Pancreas (tissue), 10 donors: ENCODE data around the gene S1PR2. TPM values are rescaled to one million over a fixed set of nuclear protein-coding genes. Genes with fewer than 3 reads are reported as not detected.
A peak's percentile ranks its signal among the peaks of the same experiment; 100 is the strongest.

Experiments used
- ATAC-seq, 4 donors: fragments of 200-7000 bp; cut with Tn5 transposase; one replicate each; pipeline versions ENCODE4 v1.8.0 to v1.9.1; 2020; ENCODE audit warnings: mild to moderate bottlenecking in 4 of 4, moderate library complexity in 4 of 4
- DNase-seq, 6 donors: peaks; one replicate each; pipeline ENCODE4 v3.0.0-alpha.2; 2020
- FAIRE-seq: peaks from 2 replicates; lab custom pipeline; 2012; peaks lifted over from hg19 to GRCh38; lab: Jason Lieb, UNC
- H3K27ac ChIP-seq, 4 donors: fragments of 200-600 bp; sonication (generic); 1 replicate in 3 of 4; 2 replicates in 1 of 4; pipeline versions ENCODE4 v1.5.0 to v1.8.0; 2020
- H3K27me3 ChIP-seq, 4 donors: fragments of 200-600 bp; one replicate each; pipeline ENCODE4 v1.8.0; 2021
- H3K36me3 ChIP-seq, 3 donors: fragments of 200-600 bp; sonication (generic) in 1 of 3; one replicate each; pipeline versions ENCODE4 v1.5.0 to v1.8.0; 2020 to 2021
- H3K4me1 ChIP-seq, 3 donors: fragments of 200-600 bp; one replicate each; pipeline ENCODE4 v1.8.0; 2021
- H3K4me3 ChIP-seq, 4 donors: fragments of 200-600 bp; sonication (generic) in 2 of 4; one replicate each; pipeline versions ENCODE4 v1.5.0 to v1.8.0; 2020 to 2021
- H3K9me3 ChIP-seq, 4 donors: fragments of 200-600 bp; one replicate each; pipeline ENCODE4 v1.8.0; 2021
- WGBS, 2 donors: extraction: QIAGEN DNeasy Blood & Tissue Kit; methylation state at CpG; one replicate each; pipeline ENCODE4 v1.1.7; 2013; 5-methylcytosine and 5-hydroxymethylcytosine counted together
- intact Hi-C, 3 donors: fragments of 100-400 bp; cut with DNase I; formaldehyde crosslinking; loops; one replicate each; pipeline versions ENCODE4 v1.11.1 to v1.14.2; 2022
- polyA plus RNA-seq, 2 donors: library from polyadenylated mRNA; stranded (reverse); fragments of 200-250 nt; gene quantifications; one replicate each; pipeline ENCODE4 v1.2.3, GENCODE V29; 2013
- total RNA-seq, 6 donors: library from RNA; stranded (reverse); fragmentation: NEBNext Ultra II Directional in 4 of 6; extraction: Animal tissue kit (Norgen Biotek cat#: 25700) in 4 of 6; gene quantifications; one replicate each; pipeline versions ENCODE4 v1.2.1 to v1.2.4, GENCODE V29; 2021 to 2023
- TF ChIP-seq, protein P1 (sequence below), 4 donors: fragments of 200-600 bp; sonication (generic) in 3 of 4; IDR thresholded peaks; one replicate each; pipeline versions ENCODE4 v1.5.0 to v1.8.0; 2021; ENCODE audit warnings: antibody characterized with exemption in 4 of 4
- donor health status: healthy with polysubstance abuse.
- donor health status: DM: no; HTN: no; CAD: no; lungs with moderate emphysema.
- donor health status: DM: no; HTN: no; CAD: no.
- donor health status: control.
- donor health status: control.
- donor health status: Bipolar disorder and iron deficiency.
- donor health status: DM: yes; HTN: yes; CAD: no.
- donor health status: DM: no; HTN: no; CAD: no.
- donor health status: DM: no; HTN: no; CAD: no.
- donor health status: DM: yes; HTN: yes; CAD: no.

S1PR2 gene
- total and polyA plus RNA-seq, 8 donors, result 1.6 to 4.8 (median 2.4) TPM

DNA sequence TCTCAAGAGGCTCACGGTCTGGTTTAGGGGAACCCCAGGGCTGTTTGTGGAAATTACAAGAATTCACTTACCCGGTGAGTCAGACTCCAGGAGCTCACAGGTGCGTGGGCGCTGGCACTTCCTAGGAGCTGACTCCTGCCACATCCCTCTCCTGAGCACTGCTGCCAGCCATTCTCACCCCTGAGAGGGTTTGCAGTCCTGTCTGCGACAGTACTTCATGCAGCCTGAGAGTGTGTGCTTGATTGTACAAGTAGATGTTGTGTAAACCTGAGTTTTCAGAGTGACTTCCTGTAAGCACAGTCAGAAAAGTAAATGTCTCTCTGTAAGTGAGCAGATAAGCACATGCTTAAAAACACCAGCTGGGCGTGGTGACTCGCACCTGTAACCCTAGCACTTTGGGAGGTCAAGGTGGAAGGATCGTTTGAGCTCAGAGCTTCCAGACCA lies 29.0 kb upstream of the S1PR2 start:
- Histone ChIP-seq H3K27me3 (no peaks in the 10 kb centered on the region), H3K27ac (peak overlapping the region in 1 of 4 donors; percentile 27), H3K4me1 (no peaks in the 10 kb centered on the region), H3K4me3 (no peak overlapping the region), H3K9me3 (no peaks in the 10 kb centered on the region), H3K36me3 (peaks cover 0 to 5% (median 4%) of the 10 kb centered on the region in 3 donors)
- 72 to 80% methylated on average over 8 of the region's 8 CpGs for WGBS, 2 donors
- ATAC-seq, result peak in 3 of 4 donors; percentile 28 to 50 (median 29)
- intact Hi-C loops, result no loop called here
- FAIRE-seq, result no peak
- DNase-seq, result no peak
- TF ChIP-seq, protein P1, sequence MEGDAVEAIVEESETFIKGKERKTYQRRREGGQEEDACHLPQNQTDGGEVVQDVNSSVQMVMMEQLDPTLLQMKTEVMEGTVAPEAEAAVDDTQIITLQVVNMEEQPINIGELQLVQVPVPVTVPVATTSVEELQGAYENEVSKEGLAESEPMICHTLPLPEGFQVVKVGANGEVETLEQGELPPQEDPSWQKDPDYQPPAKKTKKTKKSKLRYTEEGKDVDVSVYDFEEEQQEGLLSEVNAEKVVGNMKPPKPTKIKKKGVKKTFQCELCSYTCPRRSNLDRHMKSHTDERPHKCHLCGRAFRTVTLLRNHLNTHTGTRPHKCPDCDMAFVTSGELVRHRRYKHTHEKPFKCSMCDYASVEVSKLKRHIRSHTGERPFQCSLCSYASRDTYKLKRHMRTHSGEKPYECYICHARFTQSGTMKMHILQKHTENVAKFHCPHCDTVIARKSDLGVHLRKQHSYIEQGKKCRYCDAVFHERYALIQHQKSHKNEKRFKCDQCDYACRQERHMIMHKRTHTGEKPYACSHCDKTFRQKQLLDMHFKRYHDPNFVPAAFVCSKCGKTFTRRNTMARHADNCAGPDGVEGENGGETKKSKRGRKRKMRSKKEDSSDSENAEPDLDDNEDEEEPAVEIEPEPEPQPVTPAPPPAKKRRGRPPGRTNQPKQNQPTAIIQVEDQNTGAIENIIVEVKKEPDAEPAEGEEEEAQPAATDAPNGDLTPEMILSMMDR (IDR thresholded peaks at IDR 0.05), result no peak

DNA sequence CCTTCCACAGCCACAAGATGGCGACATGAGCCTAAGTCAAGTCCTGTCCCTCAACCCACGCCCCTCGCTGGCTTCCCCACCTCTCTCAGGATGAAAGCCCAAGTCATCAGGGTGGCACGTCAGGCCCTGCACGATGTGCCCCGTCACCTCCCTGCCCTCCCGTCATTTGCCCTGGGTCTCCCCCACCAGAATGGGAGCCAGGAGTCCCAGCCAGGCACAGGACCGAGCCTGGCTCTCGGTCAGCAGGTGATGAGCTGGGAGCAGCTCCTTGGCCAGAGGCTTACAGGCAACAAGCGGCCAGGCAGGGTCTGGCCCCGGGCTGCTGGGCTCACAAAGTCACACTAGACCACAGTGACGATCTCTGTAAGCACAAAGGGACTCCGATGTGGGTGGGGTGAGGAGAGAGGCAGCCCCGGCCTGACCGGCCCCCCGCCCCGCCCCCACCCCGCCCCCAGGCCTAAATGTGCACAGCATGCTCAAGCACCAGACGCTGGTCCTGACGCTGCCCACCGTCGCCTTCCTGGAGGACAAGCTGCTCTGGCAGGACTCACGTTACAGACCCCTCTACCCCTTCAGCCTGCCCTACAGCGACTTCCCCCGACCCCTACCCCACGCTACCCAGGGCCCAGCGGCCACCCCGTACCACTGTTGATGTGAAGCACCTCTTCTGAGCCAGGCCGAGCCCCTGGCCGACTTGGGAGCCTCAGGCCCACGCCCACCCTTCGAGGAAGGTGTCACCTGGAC lies 28.2 kb upstream of the S1PR2 start:
- TF ChIP-seq, protein P1 (IDR thresholded peaks at IDR 0.05), result peak in 3 of 4 donors; percentile 56 to 68 (median 59)
- no peak for FAIRE-seq

DNA sequence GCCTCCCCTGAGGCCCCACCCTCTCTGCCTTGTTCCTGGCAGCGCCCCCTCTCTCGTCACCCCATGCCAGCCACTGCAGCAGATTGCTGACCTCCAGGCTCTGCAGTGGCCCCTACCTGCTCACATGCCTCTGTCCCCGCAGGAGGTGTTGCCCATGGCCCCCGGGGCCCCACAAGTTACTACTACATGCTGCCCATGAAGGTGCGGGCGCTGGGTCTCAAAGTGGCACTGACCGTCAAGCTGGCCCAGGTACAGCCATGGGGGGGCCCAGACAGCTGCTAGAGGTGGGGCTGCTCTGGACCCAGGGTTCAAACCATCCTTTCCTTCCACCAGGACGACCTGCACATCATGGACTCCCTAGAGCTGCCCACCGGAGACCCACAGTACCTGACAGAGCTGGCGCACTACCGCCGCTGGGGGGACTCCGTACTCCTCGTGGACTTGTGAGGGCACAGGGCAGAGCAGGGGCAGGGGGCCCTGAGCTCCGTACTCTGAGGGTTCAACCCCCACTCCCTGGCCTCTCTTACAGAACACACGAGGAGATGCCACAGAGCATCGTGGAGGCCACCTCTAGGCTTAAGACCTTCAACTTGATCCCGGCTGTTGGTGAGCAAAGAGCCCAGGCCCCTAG lies 27.1 kb upstream of the S1PR2 start:
- no peak for DNase-seq
- Histone ChIP-seq H3K36me3 (peaks cover 0 to 5% (median 4%) of the 10 kb centered on the region in 3 donors), H3K4me1 (no peaks in the 10 kb centered on the region), H3K9me3 (no peaks in the 10 kb centered on the region), H3K27me3 (no peaks in the 10 kb centered on the region), H3K4me3 (no peak overlapping the region), H3K27ac (no peak overlapping the region)
- TF ChIP-seq, protein P1 (IDR thresholded peaks at IDR 0.05), result no peak
- 90 to 94% methylated on average over 18 of the region's 18 CpGs for WGBS, 2 donors
- no peak for FAIRE-seq
- intact Hi-C loops, result loop anchor here in 1 of 3 donors (5.0 kb wide), 1 partner anchor 326 kb away; no protein-coding TSS in a partner anchor
- no peak for ATAC-seq

More for the DNA sequence above, 28.2 kb upstream of the S1PR2 start:
- Histone ChIP-seq H3K4me1 (no peaks in the 10 kb centered on the region), H3K36me3 (peaks cover 0 to 5% (median 4%) of the 10 kb centered on the region in 3 donors), H3K9me3 (no peaks in the 10 kb centered on the region), H3K27me3 (no peaks in the 10 kb centered on the region), H3K4me3 (no peak overlapping the region), H3K27ac (peak overlapping the region in 2 of 4 donors; percentile 4 to 27)
- DNase-seq (peak; percentile 75 to 88 (median 83)), ATAC-seq (peak; percentile 56 to 85 (median 77))
- WGBS, 2 donors, result 60 to 66% methylated on average over 32 of the region's 32 CpGs
- intact Hi-C loops, result loop anchor here in 1 of 3 donors (5.0 kb wide), 1 partner anchor 327 kb away; no protein-coding TSS in a partner anchor

DNA sequence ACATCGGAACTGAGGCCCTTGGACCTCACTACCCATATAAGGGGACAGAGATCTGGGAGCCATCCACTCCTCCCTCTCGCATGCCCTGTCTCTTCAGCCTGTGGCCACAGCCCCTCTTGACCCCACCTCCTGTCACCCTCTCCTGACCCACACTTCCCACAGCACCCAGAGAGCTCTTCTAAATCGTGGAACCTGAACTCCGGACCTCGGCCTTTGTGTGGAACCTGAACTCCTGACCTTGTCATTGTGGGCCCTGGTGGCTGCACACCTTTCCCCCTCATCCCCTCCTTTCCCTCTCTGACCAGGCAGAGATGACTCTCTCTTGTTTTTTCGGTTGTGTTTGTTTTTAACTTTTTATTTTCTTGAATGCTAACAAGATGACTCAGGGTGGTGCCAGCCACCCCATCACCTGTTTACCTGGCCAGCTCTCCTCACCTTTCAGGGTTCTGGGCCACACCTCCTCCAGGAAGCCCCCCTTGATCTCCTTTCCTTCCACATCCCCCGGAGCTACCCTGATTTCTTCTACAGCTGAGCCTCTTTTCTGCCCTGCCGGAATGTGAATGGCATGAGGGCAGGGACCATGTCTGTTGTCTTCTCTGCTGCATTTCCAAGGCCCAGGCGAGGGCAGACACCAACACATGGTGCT lies 26.0 kb upstream of the S1PR2 start:
- no peak for DNase-seq
- Histone ChIP-seq H3K36me3 (peaks cover 0 to 5% (median 4%) of the 10 kb centered on the region in 3 donors), H3K4me1 (peaks cover 0 to 4% (median 3%) of the 10 kb centered on the region in 3 donors), H3K27me3 (no peaks in the 10 kb centered on the region), H3K9me3 (no peaks in the 10 kb centered on the region), H3K27ac (no peak overlapping the region), H3K4me3 (no peak overlapping the region)
- WGBS, 2 donors, result 81 to 84% methylated on average over 9 of the region's 9 CpGs
- intact Hi-C loops, result loop anchor here in 1 of 3 donors (5.0 kb wide), 1 partner anchor 325 kb away; no protein-coding TSS in a partner anchor
- ATAC-seq, result no peak
- TF ChIP-seq, protein P1 (IDR thresholded peaks at IDR 0.05), result no peak
- no peak for FAIRE-seq
